WTC11 (cell line): Measurements from ENCODE around the gene GRPR. TPM values are rescaled to one million over a fixed set of nuclear protein-coding genes. Genes with fewer than 3 reads are reported as not detected.

Experiments
- ATAC-seq: fragments of 200-7000 bp; cut with Tn5 transposase; 2 replicates; pipeline ENCODE4 v1.10.0; 2021; ENCODE audit warnings: mild to moderate bottlenecking, moderate library complexity
- CTCF ChIA-PET: fragments of 300-600 bp; sonication (Branson Sonifier 250); formaldehyde crosslinking; loops from one replicate; lab custom pipeline; 2021; ENCODE audit warnings: antibody characterized with exemption; lab: Charles Lee
- POLR2A ChIA-PET: fragments of 350-600 bp; sonication (Branson Sonifier 250); formaldehyde crosslinking; loops from one replicate; lab custom pipeline; 2021; ENCODE audit warnings: antibody characterized with exemption; lab: Charles Lee
- DNase-seq: peaks from one replicate; pipeline ENCODE4 v3.0.0; 2021; ENCODE audit warnings: low spot score
- H3K27ac Mint-ChIP-seq: 2 replicates; pipeline ENCODE4 v1.8.0; 2021; ENCODE audit warnings: mixed read lengths
- H3K27me3 Mint-ChIP-seq: 2 replicates; pipeline ENCODE4 v1.8.0; 2021; ENCODE audit warnings: low read depth, mild to moderate bottlenecking, moderate library complexity, mixed read lengths
- H3K36me3 Mint-ChIP-seq: 2 replicates; pipeline ENCODE4 v1.8.0; 2021; ENCODE audit warnings: mixed read lengths
- H3K4me1 Mint-ChIP-seq: 2 replicates; pipeline ENCODE4 v1.8.0; 2022; ENCODE audit warnings: mixed read lengths
- H3K4me3 Mint-ChIP-seq: 2 replicates; pipeline ENCODE4 v1.8.0; 2021; ENCODE audit warnings: mild to moderate bottlenecking, moderate library complexity, mixed read lengths
- H3K9me3 Mint-ChIP-seq: 2 replicates; pipeline ENCODE4 v1.8.0; 2021; ENCODE audit warnings: mixed read lengths
- ATF1 ChIP-seq: sonication (generic); formaldehyde crosslinking; IDR thresholded peaks from 2 replicates; pipeline ENCODE4 v1.8.1; 2023; ENCODE audit warnings: mild to moderate bottlenecking, moderate library complexity, missing genetic modification reagents
- ELF4 ChIP-seq: sonication (generic); formaldehyde crosslinking; IDR thresholded peaks from 2 replicates; pipeline ENCODE4 v1.8.1; 2022; ENCODE audit warnings: low read depth, mild to moderate bottlenecking, moderate library complexity, missing genetic modification reagents
- EMX1 ChIP-seq: fragments of 250-450 bp; sonication (Bioruptor Pico); IDR thresholded peaks from 2 replicates; pipeline ENCODE4 v1.8.0; 2021; ENCODE audit warnings: mild to moderate bottlenecking
- FOXJ3 ChIP-seq: sonication (generic); formaldehyde crosslinking; IDR thresholded peaks from 2 replicates; pipeline ENCODE4 v1.9.0; 2021; ENCODE audit warnings: missing genetic modification reagents, mild to moderate bottlenecking, borderline replicate concordance
- FOXP1 ChIP-seq: sonication (generic); formaldehyde crosslinking; IDR thresholded peaks from 2 replicates; pipeline ENCODE4 v1.8.0; 2022; ENCODE audit warnings: missing genetic modification reagents, mild to moderate bottlenecking, moderate library complexity, borderline replicate concordance
- HMGA2 ChIP-seq: fragments of 250-450 bp; sonication (Bioruptor Pico); IDR thresholded peaks from 2 replicates; pipeline ENCODE4 v1.4.0; 2021; ENCODE audit warnings: mild to moderate bottlenecking, moderate library complexity
- JUN ChIP-seq: sonication (generic); formaldehyde crosslinking; IDR thresholded peaks from 2 replicates; pipeline ENCODE4 v1.8.0; 2023; ENCODE audit warnings: mild to moderate bottlenecking, missing genetic modification reagents
- MXD4 ChIP-seq: fragments of 250-450 bp; sonication (Bioruptor Pico); IDR thresholded peaks from 2 replicates; pipeline ENCODE4 v1.8.0; 2021; ENCODE audit warnings: mild to moderate bottlenecking, moderate library complexity, borderline replicate concordance
- NR2C2 ChIP-seq: sonication (generic); formaldehyde crosslinking; IDR thresholded peaks from 2 replicates; pipeline ENCODE4 v1.8.0; 2022; ENCODE audit warnings: mild to moderate bottlenecking, missing genetic modification reagents
- RELA ChIP-seq: sonication (generic); formaldehyde crosslinking; IDR thresholded peaks from 2 replicates; pipeline ENCODE4 v1.8.1; 2022; ENCODE audit warnings: missing genetic modification reagents, mild to moderate bottlenecking, borderline replicate concordance
- SOX15 ChIP-seq: fragments of 250-450 bp; sonication (Bioruptor Pico); IDR thresholded peaks from 2 replicates; pipeline ENCODE4 v1.9.0; 2021; ENCODE audit warnings: mild to moderate bottlenecking
- SP1 ChIP-seq: sonication (generic); formaldehyde crosslinking; conservative IDR thresholded peaks from 2 replicates; pipeline ENCODE4 v1.8.1; 2022; ENCODE audit warnings: missing genetic modification reagents
- TEAD4 ChIP-seq: sonication (generic); formaldehyde crosslinking; IDR thresholded peaks from 2 replicates; pipeline ENCODE4 v1.8.0; 2022; ENCODE audit warnings: mild to moderate bottlenecking, missing genetic modification reagents
- TP53 ChIP-seq: sonication (generic); formaldehyde crosslinking; IDR thresholded peaks from 2 replicates; pipeline ENCODE4 v1.8.1; 2023; ENCODE audit warnings: mild to moderate bottlenecking, missing genetic modification reagents
- ZNF121 ChIP-seq: sonication (generic); formaldehyde crosslinking; IDR thresholded peaks from 2 replicates; pipeline ENCODE4 v1.8.0; 2023; ENCODE audit warnings: missing genetic modification reagents
- ZNF138 ChIP-seq: sonication (generic); formaldehyde crosslinking; conservative IDR thresholded peaks from 2 replicates; pipeline ENCODE4 v1.8.1; 2022; ENCODE audit warnings: mild to moderate bottlenecking, moderate library complexity, missing genetic modification reagents
- ZNF671 ChIP-seq: fragments of 250-450 bp; sonication (Bioruptor Pico); IDR thresholded peaks from 2 replicates; pipeline ENCODE4 v1.8.0; 2021; ENCODE audit warnings: mild to moderate bottlenecking
- total RNA-seq: library from RNA; stranded (reverse); gene quantifications from 3 replicates; pipeline ENCODE4 v1.2.3, GENCODE V29; 2021
- TF ChIP-seq, protein P1 (sequence below): fragments of 250-450 bp; sonication (Bioruptor Pico); IDR thresholded peaks from 2 replicates; pipeline ENCODE4 v1.9.0; 2021; ENCODE audit warnings: moderate library complexity, mild to moderate bottlenecking, inconsistent platforms, borderline replicate concordance
- TF ChIP-seq, protein P2 (sequence below): fragments of 250-450 bp; sonication (Bioruptor Pico); conservative IDR thresholded peaks from 2 replicates; pipeline ENCODE4 v1.9.0; 2021; ENCODE audit warnings: mild to moderate bottlenecking
- TF ChIP-seq, protein P3 (sequence below): fragments of 250-450 bp; sonication (Bioruptor Pico); IDR thresholded peaks from 2 replicates; pipeline ENCODE4 v1.8.0; 2021; ENCODE audit warnings: mild to moderate bottlenecking
- TF ChIP-seq, protein P4 (sequence below): sonication (generic); formaldehyde crosslinking; IDR thresholded peaks from 2 replicates; pipeline ENCODE4 v1.8.1; 2022; ENCODE audit warnings: mild to moderate bottlenecking, moderate library complexity, missing genetic modification reagents
- TF ChIP-seq, protein P5 (sequence below): sonication (generic); formaldehyde crosslinking; IDR thresholded peaks from 2 replicates; pipeline ENCODE4 v1.8.0; 2022; ENCODE audit warnings: mild to moderate bottlenecking, missing genetic modification reagents

GRPR gene
- total RNA-seq, 1 experiment from 2014 or later: 8.9 TPM

DNA sequence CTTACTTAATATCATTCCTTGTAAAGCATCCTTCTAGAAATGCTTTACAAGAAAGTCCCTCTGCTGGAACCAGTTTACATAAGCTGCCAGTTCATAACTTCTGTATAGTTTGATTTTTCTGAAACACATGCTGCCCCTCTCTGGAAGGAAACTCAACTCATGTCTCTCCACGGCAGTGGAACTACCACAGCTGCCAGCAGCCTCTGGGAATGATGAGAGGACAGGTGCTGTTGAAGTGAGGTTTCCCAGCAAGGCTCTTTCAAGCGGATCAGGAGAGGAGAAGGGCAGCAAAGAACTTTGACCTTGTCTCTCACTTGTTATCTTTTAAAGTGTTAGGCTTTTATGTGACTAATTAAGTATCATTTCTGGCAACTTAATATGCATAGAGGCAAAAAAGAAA, 7.3 kb downstream of the GRPR start:
- TF ChIP-seq, protein P1, sequence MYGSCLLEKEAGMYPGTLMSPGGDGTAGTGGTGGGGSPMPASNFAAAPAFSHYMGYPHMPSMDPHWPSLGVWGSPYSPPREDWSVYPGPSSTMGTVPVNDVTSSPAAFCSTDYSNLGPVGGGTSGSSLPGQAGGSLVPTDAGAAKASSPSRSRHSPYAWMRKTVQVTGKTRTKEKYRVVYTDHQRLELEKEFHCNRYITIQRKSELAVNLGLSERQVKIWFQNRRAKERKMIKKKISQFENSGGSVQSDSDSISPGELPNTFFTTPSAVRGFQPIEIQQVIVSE (CRISPR knock-in tag): no peak
- no peak for TF ChIP-seq EMX1
- no peak for TF ChIP-seq TP53
- TF ChIP-seq NR2C2 (CRISPR knock-in tag): no peak
- no peak for TF ChIP-seq ELF4 (CRISPR knock-in tag)
- peaks cover 51% of the 10 kb centered on the region for H3K4me1 Mint-ChIP-seq
- CTCF ChIA-PET: no interaction called here
- H3K27me3 Mint-ChIP-seq: no peaks in the 10 kb centered on the region
- DNase-seq (no peak), ATAC-seq (no peak)
- peaks cover 12% of the 10 kb centered on the region for H3K9me3 Mint-ChIP-seq
- no peak overlapping the region for H3K4me3 Mint-ChIP-seq
- POLR2A ChIA-PET: no interaction called here
- H3K27ac Mint-ChIP-seq: peak overlapping the region; percentile 70; the same call in 1 of the 2 replicates
- H3K36me3 Mint-ChIP-seq: peaks cover 26% of the 10 kb centered on the region

DNA sequence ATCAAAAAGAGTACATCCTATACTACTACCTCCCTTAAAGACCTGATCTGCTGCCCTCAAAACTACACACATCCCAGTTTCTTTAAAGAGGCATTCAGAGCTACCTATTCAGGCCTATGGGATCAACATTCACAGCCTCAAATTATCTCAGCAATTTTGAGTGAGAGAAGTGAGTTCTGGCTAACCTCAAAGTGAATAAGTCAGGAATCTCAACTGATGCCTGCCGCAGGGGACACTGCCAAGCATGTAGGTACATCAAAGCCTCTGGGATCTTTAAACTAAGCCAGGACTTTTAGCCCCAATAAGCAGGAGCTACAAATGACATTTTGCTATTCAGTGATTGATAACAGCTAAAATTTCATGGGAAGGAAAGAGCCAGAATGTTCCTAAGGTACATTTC, 11.6 kb downstream of the GRPR start:
- DNase-seq: no peak
- ATAC-seq: no peak
- ChIA-PET CTCF (interaction anchor here (2.0 kb wide), 1 partner anchor 12 kb away, joined by 6 read pairs; the partner anchor contains the start of gene GRPR), POLR2A (no interaction called here)
- peaks cover 32% of the 10 kb centered on the region for H3K4me1 Mint-ChIP-seq
- TF ChIP-seq ZNF121 (CRISPR knock-in tag): no peak
- TF ChIP-seq, protein P2, sequence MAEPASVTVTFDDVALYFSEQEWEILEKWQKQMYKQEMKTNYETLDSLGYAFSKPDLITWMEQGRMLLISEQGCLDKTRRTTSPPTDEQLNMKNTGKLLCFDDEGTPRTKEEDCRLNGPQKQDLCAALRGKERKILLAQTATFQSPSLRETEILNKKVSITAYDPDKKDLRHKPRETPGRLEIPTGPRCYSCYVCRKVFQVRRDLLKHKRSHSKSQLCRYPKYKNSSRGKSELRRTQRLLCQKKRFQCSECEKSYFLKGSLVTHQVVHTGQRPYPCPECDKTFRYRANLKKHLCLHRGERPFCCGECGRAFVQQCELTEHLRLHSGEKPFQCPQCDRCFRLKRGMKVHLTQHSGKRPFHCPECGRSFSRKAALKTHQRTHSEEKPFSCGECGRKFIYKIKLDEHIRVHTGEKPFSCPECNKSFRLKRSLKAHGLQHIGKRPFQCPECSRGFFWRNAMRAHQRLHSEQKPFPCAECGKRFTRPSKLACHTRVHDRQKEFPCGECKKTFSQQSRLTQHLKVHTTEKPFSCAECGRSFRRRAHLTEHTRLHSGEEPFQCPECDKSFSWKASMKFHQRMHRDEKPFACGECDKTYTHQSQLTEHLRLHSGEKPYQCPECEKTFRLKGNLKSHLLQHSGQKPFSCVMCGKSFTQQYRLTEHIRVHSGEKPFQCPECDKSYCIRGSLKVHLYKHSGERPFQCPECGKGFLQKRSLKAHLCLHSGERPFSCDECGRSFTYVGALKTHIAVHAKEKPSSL: no peak
- TF ChIP-seq MXD4 (CRISPR knock-in tag): no peak
- no peak for TF ChIP-seq ZNF671 (CRISPR knock-in tag)
- no peak for TF ChIP-seq TEAD4 (CRISPR knock-in tag)
- no peak for TF ChIP-seq FOXJ3 (CRISPR knock-in tag)
- peaks cover 16% of the 10 kb centered on the region for H3K36me3 Mint-ChIP-seq
- peaks cover 2% of the 10 kb centered on the region; the same call in 1 of the 2 replicates for H3K9me3 Mint-ChIP-seq
- no peak overlapping the region for H3K27ac Mint-ChIP-seq
- H3K27me3 Mint-ChIP-seq: no peaks in the 10 kb centered on the region
- no peak overlapping the region for H3K4me3 Mint-ChIP-seq

DNA sequence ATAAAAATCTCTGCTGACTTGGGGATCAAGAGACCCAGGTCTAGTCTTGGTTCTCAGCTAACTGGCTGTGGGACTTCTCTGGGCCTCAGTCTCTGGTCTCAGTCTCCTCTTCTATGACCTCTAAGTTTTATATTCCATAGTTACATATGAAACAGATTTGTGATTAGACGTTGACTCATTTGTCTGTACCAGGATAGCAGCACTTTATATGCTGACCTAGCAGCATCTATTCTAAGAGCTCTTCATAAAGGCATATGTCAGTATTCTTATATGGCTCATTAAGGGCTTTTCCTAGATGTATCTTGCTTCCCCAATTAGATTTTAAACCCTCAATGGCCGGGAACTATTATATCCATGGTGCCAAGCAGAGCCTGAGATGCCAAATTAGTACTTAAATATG, 12.7 kb downstream of the GRPR start:
- H3K27me3 Mint-ChIP-seq: no peaks in the 10 kb centered on the region
- CTCF ChIA-PET: no interaction called here
- DNase-seq (no peak), ATAC-seq (no peak)
- peaks cover 10% of the 10 kb centered on the region for H3K36me3 Mint-ChIP-seq
- H3K27ac Mint-ChIP-seq: no peak overlapping the region
- POLR2A ChIA-PET: no interaction called here
- no peaks in the 10 kb centered on the region for H3K9me3 Mint-ChIP-seq
- H3K4me3 Mint-ChIP-seq: no peak overlapping the region
- H3K4me1 Mint-ChIP-seq: peaks cover 32% of the 10 kb centered on the region
- TF ChIP-seq HMGA2 (CRISPR knock-in tag): no peak
- no peak for TF ChIP-seq JUN (CRISPR knock-in tag)
- TF ChIP-seq ATF1 (CRISPR knock-in tag): no peak
- TF ChIP-seq, protein P3, sequence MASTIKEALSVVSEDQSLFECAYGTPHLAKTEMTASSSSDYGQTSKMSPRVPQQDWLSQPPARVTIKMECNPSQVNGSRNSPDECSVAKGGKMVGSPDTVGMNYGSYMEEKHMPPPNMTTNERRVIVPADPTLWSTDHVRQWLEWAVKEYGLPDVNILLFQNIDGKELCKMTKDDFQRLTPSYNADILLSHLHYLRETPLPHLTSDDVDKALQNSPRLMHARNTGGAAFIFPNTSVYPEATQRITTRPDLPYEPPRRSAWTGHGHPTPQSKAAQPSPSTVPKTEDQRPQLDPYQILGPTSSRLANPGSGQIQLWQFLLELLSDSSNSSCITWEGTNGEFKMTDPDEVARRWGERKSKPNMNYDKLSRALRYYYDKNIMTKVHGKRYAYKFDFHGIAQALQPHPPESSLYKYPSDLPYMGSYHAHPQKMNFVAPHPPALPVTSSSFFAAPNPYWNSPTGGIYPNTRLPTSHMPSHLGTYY (CRISPR knock-in tag): no peak
- no peak for TF ChIP-seq RELA (CRISPR knock-in tag)

DNA sequence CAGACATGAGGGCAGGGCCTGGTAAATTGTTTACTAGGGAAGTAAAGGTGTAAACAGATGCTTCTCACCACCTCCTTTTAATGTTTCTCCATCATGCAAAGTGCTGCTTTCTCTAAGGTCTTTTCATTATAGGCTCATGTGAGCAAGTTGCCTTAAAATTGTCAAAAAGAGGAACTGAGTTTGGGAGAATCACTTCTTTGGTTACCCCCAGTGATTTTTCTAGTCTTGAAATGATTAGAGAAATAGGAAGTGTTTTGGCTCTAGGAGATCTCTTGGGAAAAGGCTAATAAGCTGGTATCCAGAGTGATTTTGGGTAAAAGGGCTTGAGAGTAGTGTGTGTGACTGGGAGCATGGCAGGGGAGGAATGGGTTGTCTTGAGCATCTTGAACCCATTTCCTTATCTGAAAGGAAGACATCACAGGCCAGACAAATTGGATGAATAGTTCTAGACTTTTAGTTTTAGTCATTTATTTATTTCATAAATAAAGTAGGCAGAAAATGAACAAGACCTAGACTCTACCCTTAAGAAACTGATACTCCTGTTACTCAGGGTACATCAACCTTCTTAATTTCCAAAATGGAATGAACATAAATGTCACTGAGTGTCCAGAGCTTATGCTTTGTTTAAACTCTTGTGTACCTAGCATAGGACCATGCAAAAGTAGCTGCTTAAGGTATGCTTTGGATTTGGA, 14.2 kb downstream of the GRPR start:
- no peaks in the 10 kb centered on the region for H3K27me3 Mint-ChIP-seq
- POLR2A ChIA-PET: interaction anchor here (0.6 kb wide), 1 partner anchor 357 kb away, joined by 4 read pairs; no protein-coding TSS in a partner anchor
- CTCF ChIA-PET: interaction anchor here (0.6 to 1.5 kb wide), 5 partner anchors 11 to 79 kb away, joined by 3 to 5 read pairs (median 4); partner anchors contain the start of gene GRPR
- H3K27ac Mint-ChIP-seq: no peak overlapping the region
- TF ChIP-seq ZNF138 (CRISPR knock-in tag) (no peak), SOX15 (CRISPR knock-in tag) (no peak), SP1 (CRISPR knock-in tag) (no peak), FOXP1 (CRISPR knock-in tag) (no peak)
- TF ChIP-seq, protein P4, sequence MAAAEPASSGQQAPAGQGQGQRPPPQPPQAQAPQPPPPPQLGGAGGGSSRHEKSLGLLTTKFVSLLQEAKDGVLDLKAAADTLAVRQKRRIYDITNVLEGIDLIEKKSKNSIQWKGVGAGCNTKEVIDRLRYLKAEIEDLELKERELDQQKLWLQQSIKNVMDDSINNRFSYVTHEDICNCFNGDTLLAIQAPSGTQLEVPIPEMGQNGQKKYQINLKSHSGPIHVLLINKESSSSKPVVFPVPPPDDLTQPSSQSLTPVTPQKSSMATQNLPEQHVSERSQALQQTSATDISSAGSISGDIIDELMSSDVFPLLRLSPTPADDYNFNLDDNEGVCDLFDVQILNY: no peak
- TF ChIP-seq, protein P3 (CRISPR knock-in tag): no peak
- TF ChIP-seq, protein P5, sequence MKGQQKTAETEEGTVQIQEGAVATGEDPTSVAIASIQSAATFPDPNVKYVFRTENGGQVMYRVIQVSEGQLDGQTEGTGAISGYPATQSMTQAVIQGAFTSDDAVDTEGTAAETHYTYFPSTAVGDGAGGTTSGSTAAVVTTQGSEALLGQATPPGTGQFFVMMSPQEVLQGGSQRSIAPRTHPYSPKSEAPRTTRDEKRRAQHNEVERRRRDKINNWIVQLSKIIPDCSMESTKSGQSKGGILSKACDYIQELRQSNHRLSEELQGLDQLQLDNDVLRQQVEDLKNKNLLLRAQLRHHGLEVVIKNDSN: no peak
- no peaks in the 10 kb centered on the region for H3K9me3 Mint-ChIP-seq
- H3K36me3 Mint-ChIP-seq: peaks cover 5% of the 10 kb centered on the region; the same call in 1 of the 2 replicates
- peaks cover 32% of the 10 kb centered on the region for H3K4me1 Mint-ChIP-seq
- ATAC-seq (no peak), DNase-seq (no peak)
- H3K4me3 Mint-ChIP-seq: no peak overlapping the region
